ENCODE measurements around the gene EYA3. TPM values are rescaled to one million over a fixed set of nuclear protein-coding genes. Genes with fewer than 3 reads are reported as not detected.

The EYA3 gene
- total RNA-seq, 1 donor from 2014 or later: 17.5 TPM

DNA sequence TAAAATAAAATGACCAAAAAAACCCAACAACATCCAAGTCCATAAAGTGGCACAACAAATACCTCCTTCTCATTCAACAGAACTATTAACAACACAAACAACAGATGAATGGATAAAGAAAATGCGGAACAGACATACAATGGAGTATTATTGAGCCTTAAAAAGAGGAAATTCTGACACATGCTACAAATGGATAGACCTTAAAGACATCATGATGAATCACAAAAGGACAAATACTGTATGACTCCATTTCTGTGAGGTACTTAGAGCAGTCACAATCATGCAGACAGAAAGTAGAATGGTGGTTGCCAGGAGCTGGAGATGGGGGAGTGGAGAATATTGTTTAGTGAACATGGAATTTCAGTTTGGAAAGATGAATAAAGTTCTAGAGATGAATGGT lies 42.6 kb downstream of the EYA3 start:
- H3K36me3 Mint-ChIP-seq (ENCODE audit: unreplicated experiment): peaks cover 25% of the 10 kb centered on the region
- no peak for TF ChIP-seq CTCF (IDR thresholded peaks at IDR 0.05)
- DNase-seq (ENCODE audit: extremely low spot score, unreplicated experiment): no peak
- no peak overlapping the region for H3K27ac Mint-ChIP-seq (ENCODE audit: unreplicated experiment)
- no peaks in the 10 kb centered on the region for H3K9me3 Mint-ChIP-seq (ENCODE audit: unreplicated experiment)
- H3K27me3 Mint-ChIP-seq (ENCODE audit: unreplicated experiment): no peaks in the 10 kb centered on the region
- no peak overlapping the region for H3K4me3 Mint-ChIP-seq (ENCODE audit: unreplicated experiment)
- H3K4me1 Mint-ChIP-seq (ENCODE audit: unreplicated experiment): no peaks in the 10 kb centered on the region

DNA sequence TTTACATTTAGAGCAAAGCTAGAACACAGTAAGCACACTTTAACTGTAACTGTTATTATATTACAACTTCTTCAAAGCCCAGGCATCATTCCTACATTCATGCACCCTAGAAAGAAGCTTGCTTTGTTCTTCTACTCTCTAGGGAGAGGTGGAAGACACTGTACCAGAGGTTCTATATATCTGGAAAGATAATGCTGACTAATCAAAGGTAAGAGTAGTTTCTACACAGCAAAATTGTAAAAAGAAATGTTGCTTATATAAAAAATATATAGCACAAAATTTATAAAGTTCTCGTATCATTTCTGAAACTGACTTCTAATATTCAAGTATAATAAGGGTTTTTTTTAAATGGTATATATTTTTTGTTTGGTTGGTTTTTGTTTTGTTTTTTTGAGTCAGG lies 44.0 kb downstream of the EYA3 start:
- H3K27me3 Mint-ChIP-seq (ENCODE audit: unreplicated experiment): no peaks in the 10 kb centered on the region
- no peak for DNase-seq (ENCODE audit: extremely low spot score, unreplicated experiment)
- H3K4me3 Mint-ChIP-seq (ENCODE audit: unreplicated experiment): no peak overlapping the region
- no peaks in the 10 kb centered on the region for H3K4me1 Mint-ChIP-seq (ENCODE audit: unreplicated experiment)
- peaks cover 35% of the 10 kb centered on the region for H3K36me3 Mint-ChIP-seq (ENCODE audit: unreplicated experiment)
- no peaks in the 10 kb centered on the region for H3K9me3 Mint-ChIP-seq (ENCODE audit: unreplicated experiment)
- no peak for TF ChIP-seq CTCF (IDR thresholded peaks at IDR 0.05)
- no peak overlapping the region for H3K27ac Mint-ChIP-seq (ENCODE audit: unreplicated experiment)

DNA sequence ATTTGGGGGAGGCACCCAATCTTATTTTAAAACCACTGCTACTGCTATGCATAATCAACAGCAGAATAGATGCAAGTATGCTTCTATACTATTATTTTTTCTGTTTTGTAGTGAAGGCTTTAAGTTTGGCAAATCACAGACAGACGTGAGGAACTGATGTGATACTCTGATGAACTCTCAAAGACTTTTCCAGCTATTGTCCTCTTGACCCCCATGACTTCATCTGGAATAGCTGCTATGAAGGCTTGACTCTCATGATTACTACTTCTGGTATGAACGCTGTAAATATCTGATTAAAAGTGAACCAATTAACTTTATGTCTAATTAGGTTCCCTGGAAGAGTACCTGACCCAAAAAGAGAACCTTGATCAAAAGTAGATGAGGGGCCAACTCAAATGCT lies 49.1 kb downstream of the EYA3 start:
- no peak for TF ChIP-seq CTCF (IDR thresholded peaks at IDR 0.05)
- Mint-ChIP-seq H3K36me3 (ENCODE audit: unreplicated experiment) (peaks cover 22% of the 10 kb centered on the region), H3K27ac (ENCODE audit: unreplicated experiment) (no peak overlapping the region), H3K27me3 (ENCODE audit: unreplicated experiment) (no peaks in the 10 kb centered on the region), H3K4me3 (ENCODE audit: unreplicated experiment) (no peak overlapping the region), H3K4me1 (ENCODE audit: unreplicated experiment) (peaks cover 1% of the 10 kb centered on the region), H3K9me3 (ENCODE audit: unreplicated experiment) (no peaks in the 10 kb centered on the region)
- DNase-seq (ENCODE audit: extremely low spot score, unreplicated experiment): no peak

- Mint-ChIP-seq H3K27ac (ENCODE audit: unreplicated experiment) (no peak overlapping the region), H3K27me3 (ENCODE audit: unreplicated experiment) (no peaks in the 10 kb centered on the region), H3K4me1 (ENCODE audit: unreplicated experiment) (peaks cover 1% of the 10 kb centered on the region), H3K9me3 (ENCODE audit: unreplicated experiment) (no peaks in the 10 kb centered on the region), H3K4me3 (ENCODE audit: unreplicated experiment) (no peak overlapping the region), H3K36me3 (ENCODE audit: unreplicated experiment) (peaks cover 22% of the 10 kb centered on the region)
- no peak for DNase-seq (ENCODE audit: extremely low spot score, unreplicated experiment)
- TF ChIP-seq CTCF (IDR thresholded peaks at IDR 0.05): no peak
These were observed 50.5 kb downstream of the EYA3 start for GRCh38 chr1:28037946-28038345.

- no peak for DNase-seq (ENCODE audit: extremely low spot score, unreplicated experiment)
- peaks cover 18% of the 10 kb centered on the region for H3K36me3 Mint-ChIP-seq (ENCODE audit: unreplicated experiment)
- no peak overlapping the region for H3K4me3 Mint-ChIP-seq (ENCODE audit: unreplicated experiment)
- no peak for TF ChIP-seq CTCF (IDR thresholded peaks at IDR 0.05)
- no peaks in the 10 kb centered on the region for H3K27me3 Mint-ChIP-seq (ENCODE audit: unreplicated experiment)
- peaks cover 1% of the 10 kb centered on the region for H3K4me1 Mint-ChIP-seq (ENCODE audit: unreplicated experiment)
- no peaks in the 10 kb centered on the region for H3K9me3 Mint-ChIP-seq (ENCODE audit: unreplicated experiment)
- no peak overlapping the region for H3K27ac Mint-ChIP-seq (ENCODE audit: unreplicated experiment)
These were observed 51.2 kb downstream of the EYA3 start for GRCh38 chr1:28037206-28037605.

Data from osteocyte (in vitro differentiated cells).